SK-N-MC (cell line): ENCODE results near the gene CSMD2.

ENCODE experiments used
- DNase-seq: peaks from one replicate; pipeline ENCODE4 v3.0.0-alpha.2; 2011; ENCODE audit warnings: low read depth, low spot score
- H3K27ac ChIP-seq: fragments of 200-600 bp; sonication (generic); 2 replicates; pipeline ENCODE4 v1.5.1; 2016; ENCODE audit warnings: mixed run types
- H3K36me3 ChIP-seq: fragments of 200-600 bp; sonication (generic); 2 replicates; pipeline ENCODE4 v1.6.1; 2017; ENCODE audit warnings: antibody characterized with exemption, low read length, mixed read lengths; ENCODE audit not compliant: insufficient read depth
- H3K4me3 ChIP-seq: fragments of 200-600 bp; sonication (generic); 2 replicates; pipeline ENCODE4 v1.5.1; 2016
- H3K9ac ChIP-seq: fragments of 200-600 bp; sonication (generic); 2 replicates; pipeline ENCODE4 v1.8.0; 2017; ENCODE audit warnings: mixed run types, mixed read lengths; ENCODE audit not compliant: insufficient read length
- H3K9me3 ChIP-seq: fragments of 200-600 bp; sonication (generic); 2 replicates; pipeline ENCODE4 v1.6.1; 2017; ENCODE audit warnings: low read depth, mild to moderate bottlenecking, antibody characterized with exemption, low read length, moderate library complexity, mixed read lengths
- EZH2 ChIP-seq: fragments of 200-600 bp; sonication (generic); IDR thresholded peaks from one replicate; pipeline ENCODE4 v1.6.1; 2017; ENCODE audit warnings: antibody characterized with exemption
- FOXP2 ChIP-seq: optimal IDR thresholded peaks from 2 replicates; pipeline ENCODE3; 2011; ENCODE audit warnings: mild to moderate bottlenecking, moderate library complexity; ENCODE audit not compliant: insufficient read depth; ENCODE audit errors: extremely low read length, control extremely low read depth
- POLR2AphosphoS5 ChIP-seq: IDR thresholded peaks from 2 replicates; pipeline ENCODE4 v1.6.1; 2012; ENCODE audit warnings: mild to moderate bottlenecking, low read depth, low read length, borderline replicate concordance

Gene CSMD2

DNA sequence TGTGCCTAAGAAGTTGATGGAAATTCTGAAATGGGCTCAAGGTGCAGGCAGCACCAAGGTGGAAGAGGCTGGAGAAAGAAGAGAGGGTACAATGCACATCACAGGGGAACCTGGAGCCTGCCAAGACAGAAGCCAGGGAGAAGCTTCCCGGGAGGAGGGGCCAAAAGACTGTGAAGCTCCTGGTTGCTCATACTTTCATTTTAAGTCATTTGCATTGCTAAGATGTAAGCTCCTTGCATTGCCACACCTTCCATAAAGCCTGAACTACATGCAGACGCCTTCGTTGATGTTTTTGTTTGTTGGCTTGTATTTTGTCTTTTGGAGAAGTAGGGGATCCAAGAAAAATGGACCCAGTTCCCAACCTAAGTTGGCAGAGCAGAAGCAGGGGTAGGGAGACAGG, 232.2 kb downstream of the CSMD2 start:
- H3K9ac ChIP-seq = no peak overlapping the region

DNA sequence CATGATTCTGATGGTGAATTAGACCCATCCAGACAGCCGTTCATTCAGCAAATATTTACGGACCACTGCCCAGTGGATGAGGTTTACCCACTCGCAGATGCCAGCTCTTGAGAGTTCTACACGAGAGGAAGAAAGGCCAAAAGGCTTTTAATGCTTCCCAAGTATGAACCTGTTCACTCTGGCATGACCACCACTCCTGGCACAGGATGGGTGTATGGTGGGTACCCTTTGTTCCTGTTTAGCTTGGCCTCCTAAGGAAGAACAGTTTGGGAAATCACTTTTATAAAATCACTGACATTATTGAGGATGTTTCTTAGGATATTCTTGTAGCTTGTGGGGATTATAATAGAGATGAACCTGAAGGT, 233.9 kb downstream of the CSMD2 start:
- no peak for DNase-seq
- Histone ChIP-seq H3K9ac (no peak overlapping the region), H3K9me3 (no peaks in the 10 kb centered on the region), H3K4me3 (no peak overlapping the region), H3K27ac (no peak overlapping the region), H3K36me3 (no peaks in the 10 kb centered on the region)
- TF ChIP-seq EZH2 (no peak), POLR2AphosphoS5 (no peak), FOXP2 (no peak)

More for the DNA sequence above, 232.2 kb downstream of the CSMD2 start:
- Histone ChIP-seq H3K27ac (no peak overlapping the region), H3K9me3 (no peaks in the 10 kb centered on the region), H3K36me3 (no peaks in the 10 kb centered on the region), H3K4me3 (no peak overlapping the region)
- DNase-seq = no peak
- TF ChIP-seq EZH2 = no peak
- TF ChIP-seq POLR2AphosphoS5 = no peak
- TF ChIP-seq FOXP2 = no peak

DNA sequence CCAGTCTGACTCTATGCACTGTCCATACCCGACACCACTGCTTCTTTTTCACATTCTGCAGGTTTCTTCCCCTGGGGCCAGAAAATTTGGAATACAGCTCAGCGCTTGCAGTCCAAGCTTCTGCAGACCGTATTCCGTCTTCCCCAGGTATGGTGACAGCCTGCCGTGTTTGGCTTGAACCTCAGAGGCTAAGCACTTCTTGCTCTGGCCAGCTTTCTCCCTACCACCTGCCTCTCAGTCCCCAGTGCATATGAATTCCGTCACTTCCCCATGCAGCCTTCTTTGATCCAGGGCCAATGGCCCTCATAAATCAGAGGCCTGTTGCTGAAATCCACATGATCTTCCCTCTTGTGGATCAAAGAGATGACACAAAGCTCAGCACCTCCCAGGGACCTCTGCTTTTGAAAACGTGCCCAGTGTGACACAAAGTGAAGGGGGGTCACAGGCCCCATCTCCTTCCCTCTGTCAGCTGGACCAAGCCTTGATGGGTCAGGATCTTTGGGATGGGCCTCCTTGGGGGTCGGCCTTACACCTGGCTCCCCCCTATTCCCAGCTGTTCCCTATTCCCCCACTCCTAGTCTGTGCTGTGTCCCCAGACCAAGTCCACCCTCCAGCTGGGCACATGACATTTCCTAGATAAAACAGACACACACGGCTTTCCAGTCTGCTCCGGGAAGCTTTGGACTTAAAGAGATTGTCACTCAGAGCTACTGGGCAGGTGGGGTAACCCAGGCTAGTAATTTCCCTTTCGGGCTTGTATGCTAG, 234.5 kb downstream of the CSMD2 start:
- no peak for TF ChIP-seq EZH2
- TF ChIP-seq POLR2AphosphoS5 = no peak
- no peak for TF ChIP-seq FOXP2
- Histone ChIP-seq H3K27ac (no peak overlapping the region), H3K4me3 (no peak overlapping the region), H3K9me3 (no peaks in the 10 kb centered on the region), H3K9ac (no peak overlapping the region), H3K36me3 (no peaks in the 10 kb centered on the region)
- no peak for DNase-seq

DNA sequence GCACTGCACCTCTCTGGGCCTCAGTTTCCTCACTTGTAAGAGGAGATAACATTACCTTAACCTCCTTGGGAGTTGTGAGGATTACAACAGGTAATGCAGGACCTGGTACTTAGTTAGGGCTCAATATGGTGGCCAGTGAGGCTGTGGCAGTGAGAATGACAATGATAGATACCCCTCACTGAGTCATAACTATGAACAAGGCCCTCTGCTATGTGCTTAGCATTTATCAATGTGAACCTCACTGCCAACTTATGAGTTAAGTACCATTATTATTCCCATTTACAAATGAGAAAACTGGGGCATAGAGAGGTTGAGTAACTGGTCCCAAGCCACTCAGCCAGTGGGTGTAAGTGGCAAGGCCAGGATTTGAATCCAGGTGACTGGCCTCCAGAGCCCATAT, 236.8 kb downstream of the CSMD2 start:
- TF ChIP-seq EZH2 (no peak), FOXP2 (no peak), POLR2AphosphoS5 (no peak)

DNA sequence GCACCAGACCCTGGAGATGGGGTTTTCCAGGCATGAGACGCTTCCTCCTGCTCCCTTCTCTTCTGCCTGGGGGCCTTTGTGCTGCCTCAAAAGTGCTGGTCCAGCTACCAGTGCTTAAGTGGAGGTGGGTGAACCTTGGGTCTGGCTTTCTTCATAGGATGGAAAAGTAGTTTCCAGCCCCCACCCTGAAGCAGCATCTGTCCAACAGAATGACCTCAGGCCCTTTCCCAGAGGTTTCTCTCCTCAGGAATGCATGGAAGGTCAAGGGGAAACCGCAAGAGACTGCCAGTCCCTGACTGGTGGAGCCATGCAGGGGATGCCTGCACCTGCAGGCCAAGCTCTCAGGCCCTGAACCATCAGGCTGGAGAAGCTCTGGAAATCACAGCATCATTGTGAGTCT, 237.3 kb downstream of the CSMD2 start:
- no peak overlapping the region for H3K9ac ChIP-seq

More for the DNA sequence above, 236.8 kb downstream of the CSMD2 start:
- no peaks in the 10 kb centered on the region for H3K9me3 ChIP-seq
- DNase-seq = no peak
- H3K4me3 ChIP-seq = no peak overlapping the region
- no peak overlapping the region for H3K9ac ChIP-seq
- no peak overlapping the region for H3K27ac ChIP-seq
- H3K36me3 ChIP-seq = no peaks in the 10 kb centered on the region

DNA sequence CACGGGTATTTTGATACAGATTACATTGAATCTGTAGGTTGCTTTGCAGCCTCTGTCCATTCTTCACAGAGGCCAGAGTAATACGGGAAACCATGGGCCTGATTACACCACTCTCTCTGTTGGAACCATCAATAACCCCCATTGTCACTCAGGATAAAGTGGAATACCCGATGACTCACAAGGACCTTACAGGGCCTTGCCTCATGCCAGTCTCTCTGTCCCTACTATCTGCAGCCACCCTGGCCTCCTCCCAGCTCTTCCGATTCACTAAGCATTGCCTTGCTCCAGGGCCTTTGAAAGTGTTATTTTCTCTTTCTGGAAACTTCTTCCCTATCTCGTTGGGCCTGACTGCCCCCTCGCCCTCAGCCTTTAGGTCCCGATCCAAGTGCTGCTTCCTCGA, 239.4 kb downstream of the CSMD2 start:
- Histone ChIP-seq H3K9ac (no peak overlapping the region), H3K4me3 (no peak overlapping the region), H3K9me3 (no peaks in the 10 kb centered on the region), H3K27ac (no peak overlapping the region), H3K36me3 (no peaks in the 10 kb centered on the region)
- DNase-seq = no peak
- TF ChIP-seq EZH2 (no peak), FOXP2 (no peak), POLR2AphosphoS5 (no peak)

More for the DNA sequence above, 237.3 kb downstream of the CSMD2 start:
- TF ChIP-seq EZH2 (no peak), POLR2AphosphoS5 (no peak)
- Histone ChIP-seq H3K4me3 (no peak overlapping the region), H3K9me3 (no peaks in the 10 kb centered on the region), H3K27ac (no peak overlapping the region), H3K36me3 (no peaks in the 10 kb centered on the region)
- no peak for DNase-seq

DNA sequence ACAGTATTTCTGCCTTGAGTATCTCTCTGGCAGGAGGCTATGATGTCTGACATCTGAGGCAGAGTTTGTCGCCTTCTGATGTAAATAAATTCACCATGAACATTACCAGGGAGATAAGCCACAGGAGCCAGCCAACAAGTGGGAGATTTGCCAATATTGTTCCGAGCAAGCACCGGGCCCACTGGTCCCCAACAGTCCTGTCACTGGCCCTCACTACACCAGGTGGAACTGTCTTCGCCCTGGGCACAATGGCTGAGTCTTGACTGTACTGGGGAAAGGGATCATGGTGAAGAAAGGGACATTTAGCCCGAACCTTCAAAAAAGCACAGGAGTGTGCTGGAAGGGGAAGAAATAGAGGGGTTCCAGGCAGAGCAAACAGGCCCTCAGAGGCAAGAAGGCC, 243.7 kb downstream of the CSMD2 start:
- no peak overlapping the region for H3K9ac ChIP-seq
- no peak for TF ChIP-seq POLR2AphosphoS5
- TF ChIP-seq EZH2 = no peak
- no peak for TF ChIP-seq FOXP2

DNA sequence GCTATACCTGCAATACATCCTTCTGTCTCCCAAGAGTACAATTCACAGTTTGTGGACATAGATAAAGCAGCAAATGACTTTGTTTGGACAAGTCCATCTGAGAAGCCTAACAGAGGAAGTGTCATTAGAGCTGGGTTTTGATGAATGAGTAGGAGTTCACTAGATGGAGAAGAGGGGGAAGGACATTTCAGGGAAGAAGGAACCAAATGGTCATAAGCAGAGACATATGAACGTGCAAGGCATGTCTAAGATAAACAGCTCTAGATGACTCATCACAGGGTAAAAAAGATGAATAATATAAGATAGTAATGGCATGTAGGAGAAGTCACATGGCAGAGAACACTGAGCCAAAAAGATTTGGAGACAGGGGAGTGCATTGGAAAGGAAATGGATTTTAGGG, 246.7 kb downstream of the CSMD2 start:
- Histone ChIP-seq H3K9ac (no peak overlapping the region), H3K4me3 (no peak overlapping the region), H3K9me3 (no peaks in the 10 kb centered on the region), H3K36me3 (no peaks in the 10 kb centered on the region), H3K27ac (no peak overlapping the region)
- TF ChIP-seq FOXP2 (no peak), EZH2 (no peak)
- DNase-seq = no peak

More for the DNA sequence above, 243.7 kb downstream of the CSMD2 start:
- Histone ChIP-seq H3K4me3 (no peak overlapping the region), H3K36me3 (no peaks in the 10 kb centered on the region), H3K27ac (no peak overlapping the region), H3K9me3 (no peaks in the 10 kb centered on the region)
- DNase-seq = no peak

DNA sequence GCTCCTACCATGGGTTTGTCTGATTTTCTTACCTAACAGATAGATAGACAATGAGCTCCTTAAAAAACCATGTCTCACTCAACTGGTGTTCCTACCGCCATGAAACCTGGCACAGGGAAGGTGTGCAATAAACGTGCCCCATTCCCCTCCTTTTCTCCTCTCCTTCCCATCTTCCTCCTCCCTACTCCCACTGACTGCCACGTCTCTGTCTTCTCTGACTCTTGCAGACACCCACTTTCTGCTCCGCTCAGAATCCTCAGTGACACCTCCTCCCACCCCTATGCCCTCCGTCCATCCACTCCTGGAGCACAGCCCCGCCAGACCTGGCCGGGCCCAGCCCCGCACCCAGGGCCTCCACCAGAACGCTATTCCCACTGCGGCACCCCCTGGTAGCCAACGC, 248.2 kb downstream of the CSMD2 start:
- Histone ChIP-seq H3K9me3 (no peaks in the 10 kb centered on the region), H3K27ac (no peak overlapping the region), H3K36me3 (no peaks in the 10 kb centered on the region), H3K4me3 (no peak overlapping the region), H3K9ac (no peak overlapping the region)
- TF ChIP-seq EZH2 (no peak), FOXP2 (no peak), POLR2AphosphoS5 (no peak)
- DNase-seq = no peak
